Bronchial epithelial cell (primary cell): Measurements from ENCODE around the gene AKAP6. TPM values are rescaled to one million over a fixed set of nuclear protein-coding genes. Genes with fewer than 3 reads are reported as not detected.

ENCODE experiments used
- DNase-seq: peaks from one replicate; pipeline ENCODE4 v3.0.0-alpha.2; 2010; ENCODE audit warnings: low read depth
- FAIRE-seq: peaks from 2 replicates; lab custom pipeline; 2011; peaks lifted over from hg19 to GRCh38; lab: Jason Lieb, UNC
- H3K27me3 ChIP-seq: 2 replicates; pipeline ENCODE4 v1.5.1; 2011; ENCODE audit warnings: low read length; ENCODE audit not compliant: control insufficient read depth, insufficient read depth
- H3K36me3 ChIP-seq: 2 replicates; pipeline ENCODE4 v1.5.1; 2011; ENCODE audit warnings: low read length; ENCODE audit not compliant: control insufficient read depth, insufficient read depth
- H3K4me3 ChIP-seq: 2 replicates; pipeline ENCODE4 v1.5.1; 2011; ENCODE audit warnings: mild to moderate bottlenecking, low read depth, low read length, control low read depth
- CTCF ChIP-seq: IDR thresholded peaks from 2 replicates; pipeline ENCODE4 v1.5.1; 2011; ENCODE audit warnings: mild to moderate bottlenecking, moderate library complexity, low read length, control low read depth, inconsistent platforms; ENCODE audit not compliant: insufficient read depth, severe bottlenecking
- total RNA-seq: library from RNA; depleted of rRNA; stranded (reverse); fragments of >200 nt; gene quantifications from 2 replicates; pipeline ENCODE4 v1.2.1, GENCODE V29; 2014

AKAP6 gene
- total RNA-seq, 1 donor from 2014 or later, result 4.2 TPM

- FAIRE-seq, result no peak
These were observed 282.7 kb downstream of the AKAP6 start for GRCh38 chr14:32611752-32612151.

GRCh38 chr14:32618991-32619390 is 289.9 kb downstream of the AKAP6 start:
- no peak for FAIRE-seq

More at GRCh38 chr14:32611752-32612151, 282.7 kb downstream of the AKAP6 start:
- no peak for TF ChIP-seq CTCF
- Histone ChIP-seq H3K36me3 (no peaks in the 10 kb centered on the region), H3K4me3 (no peak overlapping the region), H3K27me3 (no peaks in the 10 kb centered on the region)
- peak; percentile 84 for DNase-seq

DNA sequence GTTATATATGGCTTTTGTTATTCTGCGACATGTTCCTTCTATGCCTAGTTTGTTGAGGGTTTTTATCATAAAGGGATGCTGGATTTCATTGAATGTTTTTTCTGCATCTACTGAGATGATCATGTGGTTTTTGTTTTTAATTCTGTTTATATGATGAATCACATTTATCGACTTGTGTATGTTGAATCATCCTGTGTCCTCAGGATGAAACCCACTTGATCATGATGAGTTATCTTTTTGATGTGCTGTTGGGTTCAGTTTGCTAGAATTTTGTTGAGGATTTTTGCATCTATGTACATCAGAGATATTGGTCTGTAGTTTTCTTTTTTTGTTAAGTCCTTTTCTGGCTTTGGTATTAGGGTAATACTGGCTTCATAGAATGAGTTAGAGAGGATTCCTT is 291.2 kb downstream of the AKAP6 start:
- no peak for TF ChIP-seq CTCF
- no peak overlapping the region for H3K4me3 ChIP-seq
- no peaks in the 10 kb centered on the region for H3K36me3 ChIP-seq
- DNase-seq, result peak; percentile 58
- no peaks in the 10 kb centered on the region for H3K27me3 ChIP-seq
- no peak for FAIRE-seq

More at GRCh38 chr14:32618991-32619390, 289.9 kb downstream of the AKAP6 start:
- no peak for TF ChIP-seq CTCF
- no peaks in the 10 kb centered on the region for H3K27me3 ChIP-seq
- H3K36me3 ChIP-seq, result no peaks in the 10 kb centered on the region
- H3K4me3 ChIP-seq, result no peak overlapping the region
- no peak for DNase-seq

GRCh38 chr14:32620724-32621123 is 291.6 kb downstream of the AKAP6 start:
- H3K27me3 ChIP-seq, result no peaks in the 10 kb centered on the region
- FAIRE-seq (no peak), DNase-seq (no peak)
- no peaks in the 10 kb centered on the region for H3K36me3 ChIP-seq
- no peak overlapping the region for H3K4me3 ChIP-seq
- no peak for TF ChIP-seq CTCF

- DNase-seq (no peak), FAIRE-seq (no peak)
- Histone ChIP-seq H3K27me3 (no peaks in the 10 kb centered on the region), H3K4me3 (no peak overlapping the region), H3K36me3 (no peaks in the 10 kb centered on the region)
- TF ChIP-seq CTCF, result no peak
These were observed 292.5 kb downstream of the AKAP6 start for GRCh38 chr14:32621585-32621984.

DNA sequence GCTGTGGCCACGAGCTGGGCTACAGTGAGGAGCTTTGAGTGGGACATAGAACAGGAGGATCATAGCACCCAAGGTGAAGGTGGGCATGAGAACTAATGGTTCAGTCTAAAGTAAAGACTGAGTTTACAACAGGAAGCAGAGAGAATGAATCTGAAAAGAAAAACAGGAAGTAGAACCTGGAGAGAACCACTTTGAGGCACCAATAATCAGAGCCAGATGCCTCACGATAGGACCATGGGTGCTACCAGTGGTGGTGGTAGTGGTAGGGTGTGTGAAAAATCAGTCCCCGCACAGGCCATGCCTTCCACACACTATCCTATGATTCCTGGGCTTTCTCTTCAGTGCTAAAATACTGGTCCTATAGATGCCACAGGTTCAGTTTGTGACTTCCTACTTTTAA is 293.6 kb downstream of the AKAP6 start:
- TF ChIP-seq CTCF, result no peak
- Histone ChIP-seq H3K27me3 (no peaks in the 10 kb centered on the region), H3K4me3 (no peak overlapping the region), H3K36me3 (no peaks in the 10 kb centered on the region)
- no peak for FAIRE-seq
- DNase-seq, result no peak
